Naive thymus-derived CD4-positive, alpha-beta T cell (primary cell): ENCODE measurements around the gene RPGRIP1L. TPM values are rescaled to one million over a fixed set of nuclear protein-coding genes. Genes with fewer than 3 reads are reported as not detected.

Experiments used
- ATAC-seq: fragments of 150-1000 bp; cut with Tn5 transposase; 2 replicates; pipeline ENCODE4 v1.10.0; 2021; ENCODE audit warnings: mild to moderate bottlenecking, moderate library complexity
- CTCF ChIA-PET: fragments of 350-600 bp; sonication (Branson Sonifier 250); formaldehyde crosslinking; loops from one replicate; lab custom pipeline; 2021; ENCODE audit warnings: antibody characterized with exemption; lab: Charles Lee
- POLR2A ChIA-PET: fragments of 350-600 bp; sonication (Branson Sonifier 250); formaldehyde crosslinking; loops from one replicate; lab custom pipeline; 2021; ENCODE audit warnings: antibody characterized with exemption, inconsistent platforms; lab: Charles Lee
- DNase-seq, 9 donors: peaks; one replicate each; pipeline versions ENCODE4 v3.0.0 to v3.0.0-alpha.2; 2020 to 2022; ENCODE audit warnings: mixed read lengths in 1 of 9
- H3K27ac ChIP-seq: one replicate; pipeline ENCODE4 v1.7.0; 2013; ENCODE audit warnings: mild to moderate bottlenecking, low read depth, low read length, moderate library complexity
- H3K27me3 ChIP-seq, 2 donors: one replicate each; pipeline ENCODE4 v1.7.0; 2013; ENCODE audit warnings: low read length in 2 of 2, mild to moderate bottlenecking in 2 of 2, moderate library complexity in 2 of 2; ENCODE audit not compliant: control insufficient read depth in 2 of 2, insufficient read depth in 2 of 2
- H3K36me3 ChIP-seq, 3 experiments: 1 replicate in 2 of 3; 2 replicates in 1 of 3; pipeline ENCODE4 v1.7.0; 2013; ENCODE audit warnings: low read length in 3 of 3, mild to moderate bottlenecking in 3 of 3, moderate library complexity in 1 of 3; ENCODE audit not compliant: insufficient read depth in 3 of 3, control insufficient read depth in 2 of 3
- H3K4me1 ChIP-seq, 2 donors: one replicate each; pipeline ENCODE4 v1.7.0; 2013; ENCODE audit warnings: low read length in 2 of 2, mild to moderate bottlenecking in 2 of 2, moderate library complexity in 1 of 2; ENCODE audit not compliant: control insufficient read depth in 2 of 2, insufficient read depth in 2 of 2
- H3K4me3 ChIP-seq: 2 replicates; pipeline ENCODE4 v1.7.0; 2013; ENCODE audit warnings: mild to moderate bottlenecking, low read length
- H3K9me3 ChIP-seq, 3 experiments: 1 replicate in 2 of 3; 2 replicates in 1 of 3; pipeline ENCODE4 v1.7.0; 2013; ENCODE audit warnings: low read length in 3 of 3; ENCODE audit not compliant: control insufficient read depth in 2 of 3
- H3K27ac Mint-ChIP-seq, 9 donors: one replicate each; pipeline ENCODE4 v1.8.0; 2020 to 2022; ENCODE audit warnings: mixed read lengths in 9 of 9, mild to moderate bottlenecking in 8 of 9, moderate library complexity in 5 of 9, inconsistent platforms in 2 of 9
- H3K27me3 Mint-ChIP-seq, 5 donors: one replicate each; pipeline ENCODE4 v1.8.0; 2021 to 2022; ENCODE audit warnings: mixed read lengths in 5 of 5, mild to moderate bottlenecking in 1 of 5
- H3K36me3 Mint-ChIP-seq, 5 donors: one replicate each; pipeline ENCODE4 v1.8.0; 2020 to 2022; ENCODE audit warnings: mixed read lengths in 5 of 5, mild to moderate bottlenecking in 3 of 5, inconsistent platforms in 1 of 5
- H3K4me1 Mint-ChIP-seq, 7 donors: one replicate each; pipeline ENCODE4 v1.8.0; 2020 to 2022; ENCODE audit warnings: mixed read lengths in 7 of 7, mild to moderate bottlenecking in 3 of 7, inconsistent platforms in 1 of 7
- H3K4me3 Mint-ChIP-seq, 10 donors: one replicate each; pipeline ENCODE4 v1.8.0; 2020 to 2022; ENCODE audit warnings: mild to moderate bottlenecking in 10 of 10, mixed read lengths in 10 of 10, moderate library complexity in 6 of 10, inconsistent platforms in 2 of 10
- H3K9me3 Mint-ChIP-seq, 11 donors: one replicate each; pipeline ENCODE4 v1.8.0; 2020 to 2022; ENCODE audit warnings: mixed read lengths in 11 of 11, mild to moderate bottlenecking in 4 of 11, inconsistent platforms in 1 of 11, moderate library complexity in 1 of 11
- intact Hi-C, 2 donors: fragments of 100-400 bp; cut with micrococcal nuclease; formaldehyde crosslinking; loops; one replicate each; pipeline ENCODE4 v1.15.1; 2023
- polyA plus RNA-seq, 2 donors: library from polyadenylated mRNA; unstranded; fragments of 300-500 nt; fragmentation: Illumina TruSeq; gene quantifications; one replicate each; pipeline ENCODE4 v1.2.3, GENCODE V29; 2021
- total RNA-seq, 6 experiments: library from RNA in 5 of 6; stranded (reverse) in 5 of 6; gene quantifications; 1 replicate in 5 of 6; 2 replicates in 1 of 6; pipeline ENCODE4 v1.2.3 and lab custom pipeline; 2021 to 2026

The RPGRIP1L gene
- total and polyA plus RNA-seq, 7 experiments from 2014 or later = 1.8 to 6.1 (median 3.4) TPM

DNA sequence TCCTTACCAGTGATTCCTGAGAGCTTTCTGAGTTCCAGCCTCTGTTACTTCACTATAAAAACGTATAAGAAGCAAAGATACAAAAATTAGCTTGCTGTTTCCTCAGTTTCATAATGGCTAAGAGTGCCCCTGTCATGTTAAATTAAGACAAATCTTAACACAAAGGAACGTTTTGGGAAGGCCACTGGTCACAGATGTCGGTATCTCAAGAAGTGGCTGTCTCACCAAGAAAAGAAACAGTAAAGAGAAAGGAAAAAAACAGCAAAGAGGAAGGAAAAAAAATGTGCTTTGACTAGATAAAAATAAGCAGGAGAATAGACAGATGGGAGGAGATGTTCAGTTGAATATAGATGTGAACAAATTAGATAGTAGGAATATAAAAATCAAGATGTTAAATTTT, 105.9 kb downstream of the RPGRIP1L start:
- CTCF ChIA-PET = no interaction called here
- H3K27ac Mint-ChIP-seq = no peak overlapping the region
- intact Hi-C loops = no loop called here
- POLR2A ChIA-PET = interaction anchor here (1.0 kb wide), 1 partner anchor 9 kb away, joined by 3 read pairs; no protein-coding TSS in a partner anchor
- Histone ChIP-seq H3K9me3 (peaks cover 0 to 14% (median 0%) of the 10 kb centered on the region in 3 experiments), H3K27me3 (no peaks in the 10 kb centered on the region), H3K27ac (no peak overlapping the region), H3K4me1 (no peaks in the 10 kb centered on the region), H3K4me3 (no peak overlapping the region), H3K36me3 (no peaks in the 10 kb centered on the region)
- H3K9me3 Mint-ChIP-seq = peaks cover 5 to 33% (median 16%) of the 10 kb centered on the region in 11 donors
- no peak overlapping the region for H3K4me3 Mint-ChIP-seq
- H3K4me1 Mint-ChIP-seq = no peaks in the 10 kb centered on the region
- ATAC-seq = no peak
- H3K36me3 Mint-ChIP-seq = peaks cover 0 to 38% (median 10%) of the 10 kb centered on the region in 5 donors
- no peak for DNase-seq
- H3K27me3 Mint-ChIP-seq = peaks cover 0 to 4% (median 3%) of the 10 kb centered on the region in 5 donors

DNA sequence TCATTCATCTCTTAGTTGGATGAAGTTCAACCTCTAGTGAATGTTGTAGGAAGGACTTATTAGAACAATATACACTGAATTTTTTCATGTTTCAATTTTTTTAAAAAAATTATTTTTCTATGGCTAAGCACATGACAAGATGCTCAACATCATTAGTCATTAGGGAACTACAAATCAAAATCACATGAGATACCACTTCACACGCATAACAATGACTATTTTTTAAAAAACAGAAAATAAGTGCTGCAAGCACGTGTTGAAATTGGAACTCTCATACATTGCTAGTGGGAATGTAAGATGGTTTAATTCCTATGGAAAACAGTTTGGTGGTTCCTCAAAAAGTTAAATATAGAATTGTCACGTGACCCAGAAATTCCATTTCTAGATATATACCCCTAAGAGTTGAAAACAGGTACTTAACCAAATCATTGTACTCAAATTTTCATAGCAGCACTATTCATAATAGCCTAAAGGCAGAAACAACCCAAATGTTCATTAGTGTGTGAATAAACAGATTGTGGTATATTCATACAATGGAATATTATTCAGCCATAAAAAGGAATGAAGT, 115.5 kb downstream of the RPGRIP1L start:
- Histone ChIP-seq H3K36me3 (no peaks in the 10 kb centered on the region), H3K27me3 (no peaks in the 10 kb centered on the region), H3K27ac (no peak overlapping the region), H3K4me1 (no peaks in the 10 kb centered on the region), H3K4me3 (no peak overlapping the region), H3K9me3 (no peaks in the 10 kb centered on the region)
- intact Hi-C loops = no loop called here
- Mint-ChIP-seq H3K36me3 (peaks cover 0 to 4% (median 0%) of the 10 kb centered on the region in 5 donors), H3K4me1 (no peaks in the 10 kb centered on the region), H3K4me3 (no peak overlapping the region), H3K27me3 (peaks cover 4 to 12% (median 6%) of the 10 kb centered on the region in 5 donors), H3K27ac (no peak overlapping the region), H3K9me3 (peaks cover 0 to 18% (median 10%) of the 10 kb centered on the region in 11 donors)
- no peak for ATAC-seq
- ChIA-PET POLR2A (no interaction called here), CTCF (no interaction called here)
- no peak for DNase-seq

DNA sequence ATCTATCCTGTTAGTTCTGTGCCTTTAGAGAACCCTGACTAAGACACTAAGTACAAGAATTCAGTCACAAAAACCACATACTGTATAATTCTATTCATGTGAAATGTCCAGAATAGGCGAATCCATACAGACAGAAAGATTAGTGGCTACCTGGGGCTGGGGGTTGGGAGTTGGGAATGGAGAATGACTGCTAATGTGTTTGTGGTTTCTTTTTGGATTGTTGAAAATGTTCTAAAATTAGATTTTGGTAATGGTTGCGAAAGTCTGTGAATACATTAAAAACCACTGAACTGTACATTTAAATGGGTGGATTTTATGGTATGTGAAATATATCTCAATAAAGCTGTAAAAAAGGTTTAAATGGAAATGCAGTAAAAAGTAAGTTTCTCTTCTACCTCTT, 120.3 kb downstream of the RPGRIP1L start:
- ATAC-seq (no peak), DNase-seq (no peak)
- no peak overlapping the region for H3K27ac Mint-ChIP-seq
- H3K27me3 ChIP-seq = no peaks in the 10 kb centered on the region
- no peak overlapping the region for H3K4me3 ChIP-seq
- no peak overlapping the region for H3K27ac ChIP-seq
- POLR2A ChIA-PET = no interaction called here
- H3K36me3 ChIP-seq = no peaks in the 10 kb centered on the region
- no peaks in the 10 kb centered on the region for H3K4me1 Mint-ChIP-seq
- no peaks in the 10 kb centered on the region for H3K4me1 ChIP-seq
- peaks cover 0 to 1% (median 0%) of the 10 kb centered on the region in 11 donors for H3K9me3 Mint-ChIP-seq
- H3K9me3 ChIP-seq = no peaks in the 10 kb centered on the region
- peaks cover 0 to 7% (median under 1%) of the 10 kb centered on the region in 5 donors for H3K27me3 Mint-ChIP-seq
- H3K4me3 Mint-ChIP-seq = no peak overlapping the region
- intact Hi-C loops = no loop called here
- CTCF ChIA-PET = no interaction called here
- H3K36me3 Mint-ChIP-seq = no peaks in the 10 kb centered on the region

DNA sequence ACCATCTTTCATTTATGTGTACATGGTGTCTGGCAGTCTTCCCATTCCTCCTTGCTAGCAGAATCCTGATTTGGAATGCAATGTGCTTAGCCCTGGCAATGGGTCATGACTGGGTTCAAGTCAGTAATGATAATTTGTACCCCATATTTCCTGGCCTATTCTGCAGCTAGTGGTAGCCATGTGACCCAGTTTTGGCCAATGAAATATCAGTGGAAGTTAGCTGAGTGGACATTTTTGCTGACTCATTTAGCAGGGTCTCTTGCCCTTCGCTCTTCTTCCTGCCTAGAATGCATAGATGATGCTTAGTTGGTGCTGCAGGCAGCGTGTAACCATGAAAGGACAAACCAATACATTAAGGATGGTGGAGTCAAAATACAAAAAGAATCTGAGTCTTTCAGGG, 121.9 kb downstream of the RPGRIP1L start:
- CTCF ChIA-PET = no interaction called here

DNA sequence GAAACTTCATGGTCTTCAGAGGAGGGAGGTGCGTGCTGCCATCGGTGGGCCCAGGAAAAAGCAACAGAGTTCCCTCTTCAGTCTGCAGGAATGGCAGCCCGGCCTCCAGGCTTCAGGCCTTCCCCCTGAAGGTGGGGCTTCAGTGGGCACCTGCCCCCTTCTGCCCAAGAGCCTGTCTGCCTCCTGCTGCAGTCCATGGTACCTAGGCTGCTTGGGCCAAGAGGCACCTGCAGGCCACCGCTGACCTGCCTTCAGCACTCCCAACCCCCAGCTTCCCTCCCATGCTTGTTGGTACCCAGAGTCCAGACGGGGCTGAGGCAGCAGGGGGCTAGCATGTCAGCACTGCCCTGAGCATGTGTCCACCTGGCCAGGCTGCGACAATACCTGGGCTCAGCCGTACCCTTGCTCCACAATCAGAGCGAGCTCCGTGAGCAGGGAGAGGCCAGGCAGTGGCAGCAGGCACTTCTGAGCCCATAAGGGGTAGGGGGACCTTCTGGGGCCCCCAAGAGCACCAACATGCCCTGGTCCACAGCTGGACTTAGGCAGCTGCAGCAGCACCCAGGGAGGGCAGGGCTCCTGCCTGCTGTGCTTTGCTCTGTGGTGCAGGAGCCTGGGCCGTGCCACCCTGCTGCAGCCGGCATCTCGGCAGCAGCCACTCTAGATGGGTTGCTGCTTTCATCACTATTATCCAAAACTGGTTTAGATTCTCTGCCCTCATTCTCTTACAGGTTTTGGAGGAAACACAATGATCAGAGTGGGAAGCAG, 123.4 kb downstream of the RPGRIP1L start:
- ChIA-PET CTCF (no interaction called here), POLR2A (no interaction called here)

More for the DNA sequence above, 121.9 kb downstream of the RPGRIP1L start:
- DNase-seq = no peak
- Histone ChIP-seq H3K27me3 (no peaks in the 10 kb centered on the region), H3K9me3 (no peaks in the 10 kb centered on the region), H3K4me1 (no peaks in the 10 kb centered on the region), H3K36me3 (no peaks in the 10 kb centered on the region), H3K4me3 (no peak overlapping the region), H3K27ac (no peak overlapping the region)
- ATAC-seq = no peak
- H3K36me3 Mint-ChIP-seq = no peaks in the 10 kb centered on the region
- intact Hi-C loops = no loop called here
- no peaks in the 10 kb centered on the region for H3K9me3 Mint-ChIP-seq
- no peak overlapping the region for H3K4me3 Mint-ChIP-seq
- peaks cover 0 to 5% (median 0%) of the 10 kb centered on the region in 5 donors for H3K27me3 Mint-ChIP-seq
- POLR2A ChIA-PET = interaction anchor here (0.6 kb wide), 1 partner anchor 46 kb away, joined by 3 read pairs; no protein-coding TSS in a partner anchor
- H3K27ac Mint-ChIP-seq = no peak overlapping the region
- H3K4me1 Mint-ChIP-seq = no peaks in the 10 kb centered on the region

DNA sequence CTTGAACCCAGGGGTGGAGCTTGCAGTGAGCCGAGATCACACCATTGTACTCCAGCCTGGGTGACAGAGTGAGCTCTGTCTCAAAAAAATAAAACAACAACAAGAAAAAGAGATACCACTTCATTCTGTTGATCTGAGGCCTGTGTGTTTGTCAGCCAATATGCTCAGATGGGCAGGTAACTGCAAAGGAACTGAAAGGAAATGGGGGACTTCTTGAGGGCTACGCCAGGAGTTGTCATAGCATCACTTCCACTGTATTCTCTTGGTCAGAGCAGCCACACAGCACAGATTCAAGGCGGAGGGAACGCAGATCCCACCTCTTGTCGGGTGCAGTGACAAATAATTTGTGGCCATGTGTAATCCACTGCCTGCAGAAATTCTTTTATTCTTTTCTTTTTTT, 126.8 kb downstream of the RPGRIP1L start:
- intact Hi-C loops = no loop called here
- ChIA-PET CTCF (no interaction called here), POLR2A (no interaction called here)
- peaks cover 0 to 6% (median 2%) of the 10 kb centered on the region in 5 donors for H3K36me3 Mint-ChIP-seq
- H3K4me1 ChIP-seq = no peaks in the 10 kb centered on the region
- H3K36me3 ChIP-seq = no peaks in the 10 kb centered on the region
- H3K27ac Mint-ChIP-seq = no peak overlapping the region
- no peaks in the 10 kb centered on the region for H3K4me1 Mint-ChIP-seq
- H3K9me3 ChIP-seq = peaks cover 0 to 14% (median 0%) of the 10 kb centered on the region in 3 experiments
- DNase-seq = no peak
- peaks cover 0 to 2% (median 0%) of the 10 kb centered on the region in 5 donors for H3K27me3 Mint-ChIP-seq
- H3K4me3 Mint-ChIP-seq = no peak overlapping the region
- H3K4me3 ChIP-seq = no peak overlapping the region
- H3K9me3 Mint-ChIP-seq = peaks cover 1 to 19% (median 11%) of the 10 kb centered on the region in 11 donors
- H3K27me3 ChIP-seq = no peaks in the 10 kb centered on the region
- no peak for ATAC-seq
- H3K27ac ChIP-seq = no peak overlapping the region

More for the DNA sequence above, 123.4 kb downstream of the RPGRIP1L start:
- intact Hi-C loops = no loop called here
- H3K27me3 ChIP-seq = no peaks in the 10 kb centered on the region
- H3K36me3 Mint-ChIP-seq = no peaks in the 10 kb centered on the region
- H3K36me3 ChIP-seq = no peaks in the 10 kb centered on the region
- no peak overlapping the region for H3K27ac ChIP-seq
- H3K27ac Mint-ChIP-seq = no peak overlapping the region
- no peaks in the 10 kb centered on the region for H3K9me3 Mint-ChIP-seq
- no peak overlapping the region for H3K4me3 Mint-ChIP-seq
- DNase-seq (no peak), ATAC-seq (no peak)
- H3K27me3 Mint-ChIP-seq = no peaks in the 10 kb centered on the region
- H3K9me3 ChIP-seq = no peaks in the 10 kb centered on the region
- no peaks in the 10 kb centered on the region for H3K4me1 ChIP-seq
- H3K4me3 ChIP-seq = no peak overlapping the region
- H3K4me1 Mint-ChIP-seq = no peaks in the 10 kb centered on the region
